NT2/D1 (cell line): ENCODE data around the gene TSKS.

Source experiments
- DNase-seq: peaks from one replicate; pipeline ENCODE4 v3.0.0-alpha.2; 2011; ENCODE audit warnings: low read depth, low spot score
- H3K27me3 ChIP-seq: 2 replicates; pipeline ENCODE4 v1.6.0; 2011; ENCODE audit warnings: mild to moderate bottlenecking; ENCODE audit not compliant: insufficient read length, insufficient read depth
- H3K36me3 ChIP-seq: 2 replicates; pipeline ENCODE4 v1.6.1; 2011; ENCODE audit warnings: mild to moderate bottlenecking, low read length, mixed read lengths; ENCODE audit not compliant: insufficient read depth, insufficient read length
- H3K4me1 ChIP-seq: 2 replicates; pipeline ENCODE4 v1.5.1; 2011; ENCODE audit not compliant: insufficient read depth, insufficient read length
- H3K4me3 ChIP-seq: 2 replicates; pipeline ENCODE4 v1.5.1; 2011; ENCODE audit warnings: low read depth; ENCODE audit not compliant: insufficient read length
- H3K9ac ChIP-seq: 2 replicates; pipeline ENCODE4 v1.6.0; 2011; ENCODE audit warnings: low read depth; ENCODE audit not compliant: insufficient read length
- H3K9me3 ChIP-seq: 2 replicates; pipeline ENCODE4 v1.5.1; 2011; ENCODE audit warnings: mild to moderate bottlenecking, low read length; ENCODE audit not compliant: insufficient read depth
- SUZ12 ChIP-seq: IDR thresholded peaks from 2 replicates; pipeline ENCODE4 v1.6.1; 2011; ENCODE audit not compliant: insufficient read length, insufficient read depth; ENCODE audit errors: extremely low read depth
- YY1 ChIP-seq: IDR thresholded peaks from 2 replicates; pipeline ENCODE4 v1.6.1; 2011; ENCODE audit not compliant: insufficient read length, insufficient read depth
- ZNF274 ChIP-seq: IDR thresholded peaks from 2 replicates; pipeline ENCODE4 v1.6.1; 2011; ENCODE audit warnings: mild to moderate bottlenecking, low read depth, low read length

Gene TSKS

GRCh38 chr19:49766007-49766929 lies 3.2 kb upstream of the TSKS start:
- H3K9ac ChIP-seq: peak overlapping the region; percentile 69
- peak; percentile 98 for DNase-seq
- H3K36me3 ChIP-seq: peaks cover 20% of the 10 kb centered on the region
- TF ChIP-seq ZNF274: no peak
- TF ChIP-seq YY1: no peak
- TF ChIP-seq SUZ12: no peak
- no peaks in the 10 kb centered on the region for H3K9me3 ChIP-seq
- H3K4me1 ChIP-seq: peaks cover 11% of the 10 kb centered on the region
- H3K27me3 ChIP-seq: no peaks in the 10 kb centered on the region
- peak overlapping the region; percentile 3 for H3K4me3 ChIP-seq

- Histone ChIP-seq H3K27me3 (no peaks in the 10 kb centered on the region), H3K4me1 (peaks cover 7% of the 10 kb centered on the region), H3K9ac (no peak overlapping the region), H3K36me3 (peaks cover 11% of the 10 kb centered on the region), H3K9me3 (no peaks in the 10 kb centered on the region), H3K4me3 (no peak overlapping the region)
- TF ChIP-seq ZNF274 (no peak), SUZ12 (no peak), YY1 (no peak)
- DNase-seq: no peak
These were observed 1.2 kb upstream of the TSKS start for GRCh38 chr19:49764341-49764740.

- Histone ChIP-seq H3K9ac (peak overlapping the region; percentile 17), H3K9me3 (no peaks in the 10 kb centered on the region), H3K36me3 (no peaks in the 10 kb centered on the region), H3K27me3 (no peaks in the 10 kb centered on the region), H3K4me3 (no peak overlapping the region), H3K4me1 (peaks cover 3% of the 10 kb centered on the region)
- no peak for TF ChIP-seq SUZ12
- no peak for TF ChIP-seq ZNF274
- TF ChIP-seq YY1: no peak
- no peak for DNase-seq
These were observed 1.3 kb downstream of the TSKS start for GRCh38 chr19:49761625-49762311.

- no peak for TF ChIP-seq SUZ12
- no peak for DNase-seq
- Histone ChIP-seq H3K4me3 (no peak overlapping the region), H3K36me3 (no peaks in the 10 kb centered on the region), H3K4me1 (peaks cover 3% of the 10 kb centered on the region), H3K9ac (peak overlapping the region; percentile 17), H3K27me3 (no peaks in the 10 kb centered on the region), H3K9me3 (peaks cover 1% of the 10 kb centered on the region)
These were observed 1.9 kb downstream of the TSKS start for GRCh38 chr19:49761249-49761624.

- TF ChIP-seq YY1 (no peak), ZNF274 (no peak), SUZ12 (no peak)
- no peak for DNase-seq
- no peaks in the 10 kb centered on the region for H3K27me3 ChIP-seq
- peaks cover 3% of the 10 kb centered on the region for H3K4me1 ChIP-seq
- H3K9me3 ChIP-seq: peaks cover 12% of the 10 kb centered on the region
- H3K4me3 ChIP-seq: no peak overlapping the region
- no peaks in the 10 kb centered on the region for H3K36me3 ChIP-seq
- H3K9ac ChIP-seq: peak overlapping the region; percentile 16
These were observed 4.8 kb downstream of the TSKS start for GRCh38 chr19:49758292-49758691.

- Histone ChIP-seq H3K9ac (no peak overlapping the region), H3K4me3 (no peak overlapping the region), H3K36me3 (no peaks in the 10 kb centered on the region), H3K4me1 (no peaks in the 10 kb centered on the region), H3K9me3 (peaks cover 12% of the 10 kb centered on the region), H3K27me3 (no peaks in the 10 kb centered on the region)
- no peak for DNase-seq
- TF ChIP-seq ZNF274: no peak
- TF ChIP-seq YY1: no peak
- no peak for TF ChIP-seq SUZ12
These were observed 7.2 kb downstream of the TSKS start for GRCh38 chr19:49755956-49756355.

GRCh38 chr19:49752701-49753100 lies 10.4 kb downstream of the TSKS start:
- DNase-seq: no peak
- H3K27me3 ChIP-seq: no peaks in the 10 kb centered on the region
- TF ChIP-seq YY1 (no peak), ZNF274 (no peak), SUZ12 (no peak)
- H3K4me3 ChIP-seq: no peak overlapping the region
- H3K36me3 ChIP-seq: no peaks in the 10 kb centered on the region
- no peak overlapping the region for H3K9ac ChIP-seq
- H3K9me3 ChIP-seq: peaks cover 12% of the 10 kb centered on the region
- H3K4me1 ChIP-seq: no peaks in the 10 kb centered on the region
